GM23338 (cell line): ENCODE results near the gene DNAJC1.

ENCODE experiments used
- CREB1 ChIP-seq: fragments of 250-450 bp; sonication (Bioruptor Pico); IDR thresholded peaks from 2 replicates; pipeline ENCODE4 v1.5.0; 2020; ENCODE audit warnings: low read depth, mild to moderate bottlenecking, moderate library complexity
- CTCF ChIP-seq, 2 experiments: fragments of 200-600 bp in 1 of 2; sonication (generic) in 1 of 2; conservative IDR thresholded peaks; 2 replicates each; pipeline versions ENCODE4 v1.5.1 to v1.6.1; 2016 to 2017; ENCODE audit warnings: antibody characterized with exemption in 2 of 2, low read depth in 2 of 2, mild to moderate bottlenecking in 2 of 2, moderate library complexity in 1 of 2
- ETS1 ChIP-seq: IDR thresholded peaks from 2 replicates; pipeline ENCODE4 v1.6.1; 2016; ENCODE audit warnings: antibody characterized with exemption
- EZH2 ChIP-seq: fragments of 200-600 bp; sonication (generic); IDR thresholded peaks from one replicate; pipeline ENCODE4 v1.8.0; 2017; ENCODE audit warnings: antibody characterized with exemption, mild to moderate bottlenecking, low read depth; ENCODE audit not compliant: unreplicated experiment
- EZH2phosphoT487 ChIP-seq: fragments of 200-600 bp; sonication (generic); IDR thresholded peaks from one replicate; pipeline ENCODE4 v1.8.1; 2018; ENCODE audit warnings: antibody characterized with exemption; ENCODE audit not compliant: unreplicated experiment
- JUNB ChIP-seq: IDR thresholded peaks from one replicate; pipeline ENCODE4 v1.6.1; 2016; ENCODE audit warnings: antibody characterized with exemption; ENCODE audit not compliant: unreplicated experiment
- POLR2AphosphoS5 ChIP-seq: IDR thresholded peaks from 2 replicates; pipeline ENCODE4 v1.6.1; 2016; ENCODE audit warnings: antibody characterized with exemption, low read depth
- REST ChIP-seq: IDR thresholded peaks from one replicate; pipeline ENCODE4 v1.6.1; 2018; ENCODE audit warnings: antibody characterized with exemption; ENCODE audit not compliant: unreplicated experiment
- STAT1 ChIP-seq: IDR thresholded peaks from one replicate; pipeline ENCODE4 v1.6.1; 2016; ENCODE audit warnings: antibody characterized with exemption; ENCODE audit not compliant: unreplicated experiment
- ZNF462 ChIP-seq: fragments of 250-450 bp; sonication (Bioruptor Pico); IDR thresholded peaks from 2 replicates; pipeline ENCODE4 v1.5.0; 2020; ENCODE audit warnings: mild to moderate bottlenecking, moderate library complexity

- no peak for TF ChIP-seq EZH2
- no peak for TF ChIP-seq CTCF (conservative IDR thresholded peaks at IDR 0.05; ENCODE audit: low read depth in 2 of 2)
- TF ChIP-seq POLR2AphosphoS5: no peak
- TF ChIP-seq REST: no peak
- no peak for TF ChIP-seq EZH2phosphoT487
- no peak for TF ChIP-seq CREB1
- TF ChIP-seq JUNB: no peak
- TF ChIP-seq STAT1: no peak
- no peak for TF ChIP-seq ETS1
- no peak for TF ChIP-seq ZNF462 (CRISPR knock-in tag)
Observed at GRCh38 chr10:21811245-21811585, 192.3 kb downstream of the DNAJC1 start.
